PC-3 (cell line): Measurements from ENCODE around the gene BBLN. TPM values are rescaled to one million over a fixed set of nuclear protein-coding genes. Genes with fewer than 3 reads are reported as not detected.
A peak's percentile ranks its signal among the peaks of the same experiment; 100 is the strongest.
"Not testable (repeated sequence)": the region's sequence is repeated elsewhere in the genome, so short reads cannot be mapped to it uniquely, and the experiment has no call there.

ENCODE experiments used
- ATAC-seq: fragments of 200-7000 bp; cut with Tn5 transposase; 2 replicates; pipeline ENCODE4 v1.9.1; 2020; ENCODE audit warnings: mild to moderate bottlenecking, moderate library complexity
- BruUV-seq: library from RNA; stranded (reverse); fragments of 400-500 nt; replicated peaks from 2 replicates; lab custom pipeline; 2021; lab: Mats Ljungman, UMichigan
- CTCF ChIA-PET: fragments of 300-600 bp; sonication (Branson Sonifier 250); formaldehyde crosslinking; loops from one replicate; lab custom pipeline; 2022; ENCODE audit warnings: antibody characterized with exemption; lab: Charles Lee
- POLR2A ChIA-PET: fragments of 300-600 bp; sonication (Branson Sonifier 250); formaldehyde crosslinking; loops from one replicate; lab custom pipeline; 2022; ENCODE audit warnings: antibody characterized with exemption; ENCODE audit not compliant: unreplicated experiment; lab: Charles Lee
- DNase-seq: peaks from one replicate; pipeline ENCODE4 v3.0.0-alpha.2; 2015
- H2AFZ ChIP-seq: fragments of 300-600 bp; sonication (generic); 2 replicates; pipeline ENCODE4 v1.6.0; 2016; ENCODE audit warnings: antibody characterized with exemption, low read length
- H3F3A ChIP-seq: fragments of 300-600 bp; sonication (generic); one replicate; pipeline ENCODE4 v1.6.0; 2017; ENCODE audit warnings: antibody characterized with exemption, low read length, control low read depth, mild to moderate bottlenecking; ENCODE audit not compliant: unreplicated experiment
- H3K27ac ChIP-seq: fragments of 300-600 bp; sonication (generic); 2 replicates; pipeline ENCODE4 v1.5.1; 2016; ENCODE audit warnings: mild to moderate bottlenecking, low read length
- H3K27me3 ChIP-seq: fragments of 300-600 bp; sonication (generic); 2 replicates; pipeline ENCODE4 v1.6.1; 2016; ENCODE audit warnings: low read length, mixed read lengths
- H3K36me3 ChIP-seq: fragments of 300-600 bp; sonication (generic); 2 replicates; pipeline ENCODE4 v1.6.1; 2016; ENCODE audit warnings: low read depth, mixed run types, low read length, mixed read lengths
- H3K4me1 ChIP-seq: fragments of 300-600 bp; sonication (generic); 2 replicates; pipeline ENCODE4 v1.5.1; 2016; ENCODE audit warnings: low read length; ENCODE audit not compliant: insufficient read depth
- H3K4me2 ChIP-seq: fragments of 300-600 bp; sonication (generic); 2 replicates; pipeline ENCODE4 v1.6.0; 2016; ENCODE audit warnings: low read length
- H3K4me3 ChIP-seq: fragments of 300-600 bp; sonication (generic); 2 replicates; pipeline ENCODE4 v1.5.1; 2016; ENCODE audit warnings: mild to moderate bottlenecking, low read length, mixed read lengths
- H3K79me2 ChIP-seq: fragments of 300-600 bp; sonication (generic); 2 replicates; pipeline ENCODE4 v1.6.1; 2017; ENCODE audit warnings: low read length, mixed read lengths
- H3K9ac ChIP-seq: fragments of 300-600 bp; sonication (generic); 2 replicates; pipeline ENCODE4 v1.6.0; 2016; ENCODE audit warnings: mild to moderate bottlenecking, low read length
- H3K9me2 ChIP-seq: fragments of 300-600 bp; sonication (generic); replicated peaks from 2 replicates; pipeline ENCODE4 v1.6.1; 2016; ENCODE audit warnings: mixed run types, low read length, mixed read lengths
- H3K9me3 ChIP-seq: fragments of 300-600 bp; sonication (generic); 2 replicates; pipeline ENCODE4 v1.6.1; 2016; ENCODE audit warnings: low read length, mixed read lengths
- H4K20me1 ChIP-seq: fragments of 300-600 bp; sonication (generic); 2 replicates; pipeline ENCODE4 v1.6.1; 2016; ENCODE audit warnings: low read length, mixed read lengths
- EZH2 ChIP-seq: fragments of 300-600 bp; sonication (generic); IDR thresholded peaks from one replicate; pipeline ENCODE4 v1.6.1; 2017; ENCODE audit warnings: antibody characterized with exemption, mild to moderate bottlenecking, low read length; ENCODE audit not compliant: unreplicated experiment
- EZH2phosphoT487 ChIP-seq: fragments of 300-600 bp; sonication (generic); IDR thresholded peaks from 2 replicates; pipeline ENCODE4 v1.6.1; 2018; ENCODE audit warnings: mild to moderate bottlenecking, antibody characterized with exemption, low read length, borderline replicate concordance
- intact Hi-C: fragments of 100-400 bp; cut with micrococcal nuclease; formaldehyde crosslinking; loops from 2 replicates; pipeline ENCODE4 v1.9.0; 2023
- total RNA-seq: library from RNA; depleted of rRNA; stranded (reverse); fragments of >200 nt; gene quantifications from 2 replicates; pipeline ENCODE4 v1.2.3, GENCODE V29; 2014
- TF ChIP-seq, protein P1 (sequence below): fragments of 300-600 bp; sonication (generic); conservative IDR thresholded peaks from 2 replicates; pipeline ENCODE4 v1.5.1; 2017; ENCODE audit warnings: antibody characterized with exemption, low read depth, mild to moderate bottlenecking, low read length

The BBLN gene
- total RNA-seq, 1 experiment from 2014 or later, result 158 TPM

DNA sequence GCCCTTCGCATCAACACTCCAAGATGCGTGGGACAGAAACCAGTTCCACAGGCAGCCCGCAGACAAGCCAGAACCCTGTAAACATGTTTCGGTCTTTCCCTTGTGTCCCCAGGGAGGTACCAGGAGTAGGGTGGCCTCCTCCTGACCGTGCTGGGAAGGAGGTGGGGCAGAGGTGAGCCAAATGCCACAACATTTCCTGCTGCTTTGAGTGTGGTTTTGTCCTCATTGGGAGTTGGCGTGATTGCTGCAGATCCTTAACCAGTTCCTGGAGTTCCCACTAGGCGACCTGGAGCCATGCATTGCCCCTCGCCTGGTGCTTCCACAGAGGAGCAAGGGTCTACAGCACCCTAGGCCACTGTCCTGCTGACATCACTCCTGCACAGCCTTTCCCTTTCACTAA lies 24.5 kb upstream of the BBLN start:
- H3F3A ChIP-seq, H3K27ac ChIP-seq, H3K79me2 ChIP-seq, H3K36me3 ChIP-seq, H3K27me3 ChIP-seq, H3K4me2 ChIP-seq, H2AFZ ChIP-seq, H3K9me3 ChIP-seq, H3K4me3 ChIP-seq, H3K9me2 ChIP-seq, intact Hi-C loops, H3K4me1 ChIP-seq, POLR2A ChIA-PET, BruUV-seq, ATAC-seq, CTCF ChIA-PET, H4K20me1 ChIP-seq, DNase-seq, H3K9ac ChIP-seq: not testable (repeated sequence)

DNA sequence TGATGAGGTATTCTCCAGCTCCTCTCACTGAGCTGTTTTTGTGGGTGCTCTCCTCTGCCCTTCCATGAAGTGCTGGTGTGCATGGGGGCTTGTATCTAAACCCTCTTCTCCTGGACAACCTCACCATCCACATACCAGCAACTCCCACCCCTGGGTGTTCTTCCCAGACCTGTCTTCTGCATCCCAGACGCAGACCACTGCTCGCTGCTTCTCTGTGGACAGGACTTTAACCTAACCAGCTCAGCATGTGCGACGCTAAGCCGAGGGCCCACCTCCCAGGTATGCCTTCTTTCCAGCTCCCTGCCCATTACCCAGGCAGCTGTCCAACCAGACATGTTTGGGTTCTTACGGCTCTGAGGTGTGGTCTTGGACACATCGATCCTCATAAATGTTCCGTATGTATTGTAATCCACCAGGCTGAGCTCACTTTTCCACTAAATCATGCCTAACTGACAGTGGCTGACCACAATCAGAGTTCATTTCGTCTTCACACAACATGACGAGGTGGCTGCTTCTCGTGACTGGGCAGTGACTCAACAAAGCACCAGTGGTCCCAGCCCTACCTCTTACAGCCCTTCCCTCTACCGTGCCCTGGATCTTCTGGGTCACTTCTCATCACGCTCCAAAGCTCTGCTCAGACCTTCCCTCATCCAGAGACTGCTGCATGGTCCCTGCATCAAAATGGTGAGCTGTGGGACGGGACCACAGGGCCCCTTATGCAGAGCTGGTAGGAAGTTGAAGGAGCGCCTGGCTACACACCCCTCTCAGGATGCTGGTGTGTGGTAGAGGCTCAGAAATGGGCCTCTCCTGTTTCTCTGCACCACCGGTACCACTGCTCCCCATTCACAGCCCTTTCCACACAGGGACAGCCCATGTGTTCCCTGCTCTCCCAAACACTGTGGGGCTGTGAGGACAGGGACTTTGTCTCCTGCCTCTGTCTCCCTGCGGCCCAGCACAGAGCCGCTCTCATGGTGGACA lies 23.0 kb upstream of the BBLN start:
- H3K27me3 ChIP-seq, result no peaks in the 10 kb centered on the region
- DNase-seq, result peak; percentile 63
- no peaks in the 10 kb centered on the region for H3K36me3 ChIP-seq
- H3K9me3 ChIP-seq, result no peaks in the 10 kb centered on the region
- TF ChIP-seq EZH2 (no peak), EZH2phosphoT487 (no peak)
- TF ChIP-seq, protein P1, sequence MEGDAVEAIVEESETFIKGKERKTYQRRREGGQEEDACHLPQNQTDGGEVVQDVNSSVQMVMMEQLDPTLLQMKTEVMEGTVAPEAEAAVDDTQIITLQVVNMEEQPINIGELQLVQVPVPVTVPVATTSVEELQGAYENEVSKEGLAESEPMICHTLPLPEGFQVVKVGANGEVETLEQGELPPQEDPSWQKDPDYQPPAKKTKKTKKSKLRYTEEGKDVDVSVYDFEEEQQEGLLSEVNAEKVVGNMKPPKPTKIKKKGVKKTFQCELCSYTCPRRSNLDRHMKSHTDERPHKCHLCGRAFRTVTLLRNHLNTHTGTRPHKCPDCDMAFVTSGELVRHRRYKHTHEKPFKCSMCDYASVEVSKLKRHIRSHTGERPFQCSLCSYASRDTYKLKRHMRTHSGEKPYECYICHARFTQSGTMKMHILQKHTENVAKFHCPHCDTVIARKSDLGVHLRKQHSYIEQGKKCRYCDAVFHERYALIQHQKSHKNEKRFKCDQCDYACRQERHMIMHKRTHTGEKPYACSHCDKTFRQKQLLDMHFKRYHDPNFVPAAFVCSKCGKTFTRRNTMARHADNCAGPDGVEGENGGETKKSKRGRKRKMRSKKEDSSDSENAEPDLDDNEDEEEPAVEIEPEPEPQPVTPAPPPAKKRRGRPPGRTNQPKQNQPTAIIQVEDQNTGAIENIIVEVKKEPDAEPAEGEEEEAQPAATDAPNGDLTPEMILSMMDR, result no peak
- no peaks in the 10 kb centered on the region for H3F3A ChIP-seq
- peak overlapping the region; percentile 57 for H3K27ac ChIP-seq
- CTCF ChIA-PET, result interaction anchor here (0.6 kb wide), 1 partner anchor 14 kb away, joined by 6 read pairs; no protein-coding TSS in a partner anchor
- intact Hi-C loops, result no loop called here
- no peak overlapping the region; the same call in 1 of the 2 replicates for H3K9ac ChIP-seq
- H2AFZ ChIP-seq, result no peak overlapping the region
- no TSS peak for BruUV-seq
- no peak overlapping the region for H3K4me2 ChIP-seq
- peak; percentile 48 for ATAC-seq
- H3K4me1 ChIP-seq, result peaks cover 7% of the 10 kb centered on the region
- POLR2A ChIA-PET, result no interaction called here
- H3K79me2 ChIP-seq, result no peaks in the 10 kb centered on the region
- no peak overlapping the region for H3K4me3 ChIP-seq
- no peaks in the 10 kb centered on the region for H4K20me1 ChIP-seq
- no peaks in the 10 kb centered on the region for H3K9me2 ChIP-seq

DNA sequence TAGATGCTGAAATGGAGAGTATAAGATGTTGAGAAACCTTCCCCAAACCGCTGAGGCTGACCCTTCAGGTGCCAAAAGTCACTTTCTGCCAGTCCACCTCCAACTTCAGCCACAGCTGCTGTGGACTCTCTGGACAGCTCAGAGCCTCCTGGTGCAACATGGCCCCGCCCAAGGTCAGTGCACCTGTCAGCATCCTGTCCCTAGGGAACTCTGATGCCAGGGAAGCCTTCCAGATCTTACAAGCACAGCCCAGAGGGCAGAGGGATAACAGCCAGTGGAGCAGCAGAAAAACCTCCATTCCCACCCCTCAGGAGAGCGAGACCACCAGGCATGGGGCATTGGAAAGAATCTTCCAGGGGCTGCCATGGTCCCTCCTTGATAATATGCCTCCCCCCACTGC lies 22.1 kb upstream of the BBLN start:
- CTCF ChIA-PET, result no interaction called here
- peak; percentile 50; the same call in 1 of the 2 replicates for ATAC-seq

More for the DNA sequence above, 22.1 kb upstream of the BBLN start:
- no peak for DNase-seq
- Histone ChIP-seq H3K4me1 (peaks cover 14% of the 10 kb centered on the region), H2AFZ (no peak overlapping the region), H3K4me2 (no peak overlapping the region), H3K4me3 (no peak overlapping the region), H3K27ac (peak overlapping the region; percentile 57), H3K9ac (no peak overlapping the region), H3K9me2 (no peaks in the 10 kb centered on the region), H3K36me3 (no peaks in the 10 kb centered on the region), H3K27me3 (no peaks in the 10 kb centered on the region), H3K79me2 (no peaks in the 10 kb centered on the region), H3F3A (no peaks in the 10 kb centered on the region), H4K20me1 (no peaks in the 10 kb centered on the region), H3K9me3 (no peaks in the 10 kb centered on the region)
- intact Hi-C loops, result no loop called here
- no TSS peak for BruUV-seq
- POLR2A ChIA-PET, result no interaction called here
- TF ChIP-seq EZH2phosphoT487 (no peak), EZH2 (no peak)
- TF ChIP-seq, protein P1, result no peak
